ENCODE data around the gene COL4A1.

The COL4A1 gene

GRCh38 chr13:110347088-110347487 is 40.1 kb upstream of the COL4A1 start:
- TF ChIP-seq CTCF (IDR thresholded peaks at IDR 0.05; ENCODE audit: low read depth, low read length, missing control alignments) = no peak
- H3K4me3 ChIP-seq (ENCODE audit: low read depth, low read length) = no peak overlapping the region
- no peak for DNase-seq (ENCODE audit: low read depth)

GRCh38 chr13:110346661-110347067 is 39.7 kb upstream of the COL4A1 start:
- no peak for DNase-seq (ENCODE audit: low read depth)
- H3K4me3 ChIP-seq (ENCODE audit: low read depth, low read length) = no peak overlapping the region
- TF ChIP-seq CTCF (IDR thresholded peaks at IDR 0.05; ENCODE audit: low read depth, low read length, missing control alignments) = no peak

GRCh38 chr13:110345701-110346100 is 38.7 kb upstream of the COL4A1 start:
- TF ChIP-seq CTCF (IDR thresholded peaks at IDR 0.05; ENCODE audit: low read depth, low read length, missing control alignments) = no peak
- H3K4me3 ChIP-seq (ENCODE audit: low read depth, low read length) = no peak overlapping the region
- no peak for DNase-seq (ENCODE audit: low read depth)

- no peak overlapping the region for H3K4me3 ChIP-seq (ENCODE audit: low read depth, low read length)
Measured at GRCh38 chr13:110345266-110345665, 38.3 kb upstream of the COL4A1 start.

GRCh38 chr13:110344320-110344719 is 37.4 kb upstream of the COL4A1 start:
- no peak overlapping the region for H3K4me3 ChIP-seq (ENCODE audit: low read depth, low read length)
- TF ChIP-seq CTCF (IDR thresholded peaks at IDR 0.05; ENCODE audit: low read depth, low read length, missing control alignments) = no peak
- DNase-seq (ENCODE audit: low read depth) = no peak

More at GRCh38 chr13:110345266-110345665, 38.3 kb upstream of the COL4A1 start:
- no peak for TF ChIP-seq CTCF (IDR thresholded peaks at IDR 0.05; ENCODE audit: low read depth, low read length, missing control alignments)
- no peak for DNase-seq (ENCODE audit: low read depth)

GRCh38 chr13:110343241-110343865 is 36.4 kb upstream of the COL4A1 start:
- TF ChIP-seq CTCF (IDR thresholded peaks at IDR 0.05; ENCODE audit: low read depth, low read length, missing control alignments) = no peak
- no peak overlapping the region for H3K4me3 ChIP-seq (ENCODE audit: low read depth, low read length)
- no peak for DNase-seq (ENCODE audit: low read depth)

GRCh38 chr13:110342474-110342873 is 35.5 kb upstream of the COL4A1 start:
- no peak for TF ChIP-seq CTCF (IDR thresholded peaks at IDR 0.05; ENCODE audit: low read depth, low read length, missing control alignments)
- H3K4me3 ChIP-seq (ENCODE audit: low read depth, low read length) = no peak overlapping the region
- no peak for DNase-seq (ENCODE audit: low read depth)

Measured in GM12864 (cell line).